NCI-H2196 treated with DMSO at 0.1 percent for 48 hours (cell line): Measurements from ENCODE around the gene C1QTNF2.

Experiments used
- DNase-seq: peaks from one replicate; lab custom pipeline; 2025; ENCODE audit not compliant: unreplicated experiment; lab: John Stamatoyannopoulos, UW

C1QTNF2 gene

DNA sequence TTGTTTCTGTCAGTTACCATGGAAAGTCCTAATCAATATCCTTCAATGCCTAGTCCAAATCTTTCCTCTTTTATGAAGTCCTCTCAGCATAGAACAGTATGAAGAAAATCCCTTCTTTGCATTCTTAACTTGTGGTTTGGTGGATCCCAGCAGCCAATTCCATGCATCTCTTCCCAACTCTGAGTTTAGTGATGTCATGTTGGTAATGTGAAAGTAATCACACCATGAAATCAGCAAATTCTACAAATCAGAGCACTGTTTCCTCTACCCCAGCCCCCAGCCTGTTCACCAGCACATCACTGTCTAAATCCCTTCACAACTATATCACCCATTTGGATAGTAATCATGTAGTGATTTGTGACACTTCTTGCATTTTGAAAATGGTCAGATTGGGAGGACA lies 4.7 kb upstream of the C1QTNF2 start:
- DNase-seq, result no peak

DNA sequence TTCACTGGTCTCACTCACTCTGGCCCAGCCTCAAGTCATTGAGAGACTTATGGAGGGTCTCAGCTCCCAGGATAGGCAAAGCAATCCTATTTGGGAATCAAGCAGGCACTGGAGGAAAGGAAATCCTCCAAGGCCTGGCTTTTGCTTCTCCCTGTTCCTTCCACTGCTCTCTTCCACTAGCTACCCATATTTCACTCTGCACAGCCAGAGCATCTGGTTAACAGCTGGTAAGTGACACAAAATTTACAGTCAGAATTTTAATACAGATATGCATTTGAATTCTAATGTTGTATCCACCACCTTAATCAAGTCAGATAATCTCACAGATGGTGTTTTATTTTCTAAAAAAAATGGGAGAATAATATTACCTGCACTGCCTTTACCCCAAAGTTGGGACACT lies 868 bp upstream of the C1QTNF2 start:
- DNase-seq, result no peak

DNA sequence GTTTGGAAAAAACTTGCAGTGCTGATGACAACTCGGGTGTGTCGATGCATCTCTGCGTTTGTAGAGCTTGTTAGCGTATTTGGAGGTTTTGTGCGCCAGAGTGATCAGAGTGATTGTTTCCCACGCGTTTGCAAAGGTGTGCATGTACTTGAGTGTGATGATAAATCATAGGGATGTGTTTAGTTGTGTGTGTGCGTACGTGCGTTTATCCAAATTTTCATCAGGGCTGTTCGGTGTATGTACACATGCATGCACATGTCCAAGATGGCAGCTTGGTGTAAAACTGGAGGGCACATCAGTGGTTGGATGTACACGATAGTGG lies 248 bp upstream of the C1QTNF2 start:
- DNase-seq, result no peak

DNA sequence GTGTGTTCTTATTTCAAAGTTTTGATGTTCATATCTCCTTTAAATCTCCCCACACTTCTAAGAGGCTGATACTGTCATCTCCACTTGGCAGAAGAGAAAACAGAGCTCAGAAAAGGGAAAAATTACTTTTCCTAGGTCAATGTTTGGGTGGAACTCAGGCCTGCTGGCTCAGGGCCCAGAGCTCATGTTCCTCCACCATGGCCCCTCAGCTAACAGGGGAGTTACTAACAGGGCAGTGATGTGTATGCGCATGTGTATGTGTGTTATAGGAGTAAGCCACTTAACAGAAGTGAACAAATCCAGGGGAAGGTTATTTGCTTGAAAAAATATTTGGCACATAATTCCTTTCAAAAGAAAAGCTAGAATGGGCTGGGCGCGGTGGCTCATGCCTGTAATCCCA lies 2.5 kb downstream of the C1QTNF2 start:
- no peak for DNase-seq

DNA sequence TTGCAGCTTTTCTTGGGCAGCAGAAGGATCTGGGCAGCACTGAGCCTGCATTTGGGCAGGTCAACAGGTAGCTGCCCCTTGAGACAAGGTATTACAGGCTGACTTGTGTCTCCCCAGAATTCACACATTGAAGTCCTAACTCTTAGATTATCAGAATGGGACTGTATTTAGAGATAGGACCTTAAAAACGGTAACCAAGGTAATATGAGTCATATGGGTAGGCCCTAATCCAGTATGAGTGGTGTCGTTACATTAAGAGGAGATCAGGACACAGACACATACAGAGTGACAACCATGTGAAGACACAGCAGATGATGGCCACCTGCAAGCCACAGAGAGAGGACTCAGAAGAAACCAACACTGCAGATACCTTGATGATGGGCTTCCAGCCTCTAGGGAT lies 3.2 kb downstream of the C1QTNF2 start:
- no peak for DNase-seq

DNA sequence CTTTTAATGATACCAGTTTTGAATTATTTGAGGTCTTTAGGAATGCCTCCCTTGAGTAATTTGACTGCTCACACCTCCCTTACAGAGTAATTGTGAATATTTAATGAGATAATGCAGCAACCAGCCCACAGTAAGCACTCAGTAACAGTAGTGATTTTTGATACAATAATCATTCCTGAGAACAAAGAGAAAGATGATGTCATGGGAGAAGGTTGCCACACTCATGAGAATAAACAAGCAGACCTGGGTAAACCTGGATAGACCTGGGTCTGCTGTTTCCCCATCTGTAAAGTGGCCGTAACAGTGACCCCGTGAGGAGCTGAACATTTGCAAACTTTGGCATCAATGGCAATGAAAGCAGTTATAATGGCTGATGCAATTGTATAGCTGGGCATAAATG lies 4.2 kb downstream of the C1QTNF2 start:
- DNase-seq, result no peak

DNA sequence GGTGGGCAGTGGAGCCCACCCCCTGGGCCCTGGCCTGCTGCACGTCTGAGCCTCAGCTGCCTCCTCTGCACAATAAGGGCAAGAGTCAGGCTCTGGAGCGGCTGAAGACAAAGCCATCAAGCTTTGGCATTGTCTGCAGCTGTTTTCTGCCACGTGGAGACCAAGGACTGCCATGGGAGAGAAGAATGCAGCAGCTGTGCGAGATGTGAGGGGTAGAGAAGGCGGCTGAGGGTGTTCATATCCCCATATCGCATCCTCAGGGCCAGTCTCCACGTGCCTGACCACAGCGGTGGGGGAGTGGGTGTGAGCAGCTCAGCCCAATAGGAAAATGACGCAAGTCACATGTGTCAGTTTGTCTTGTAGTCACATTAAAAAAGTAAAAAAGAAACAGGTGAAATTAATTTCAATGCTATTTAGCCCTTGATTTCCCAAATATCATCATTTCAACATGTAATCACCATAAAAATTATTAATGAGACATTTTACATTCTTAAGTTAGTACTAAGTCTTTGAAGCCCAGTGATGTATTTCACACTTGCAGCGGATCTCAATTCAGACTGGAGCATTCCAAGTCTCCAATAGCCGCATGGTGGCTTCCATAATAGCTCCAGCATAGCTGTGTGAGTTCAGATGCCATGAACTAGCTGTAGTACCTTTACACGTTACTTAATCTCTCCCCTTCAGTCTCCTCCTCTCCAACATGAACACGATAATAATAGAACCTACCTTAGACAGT lies 6.6 kb downstream of the C1QTNF2 start:
- no peak for DNase-seq

DNA sequence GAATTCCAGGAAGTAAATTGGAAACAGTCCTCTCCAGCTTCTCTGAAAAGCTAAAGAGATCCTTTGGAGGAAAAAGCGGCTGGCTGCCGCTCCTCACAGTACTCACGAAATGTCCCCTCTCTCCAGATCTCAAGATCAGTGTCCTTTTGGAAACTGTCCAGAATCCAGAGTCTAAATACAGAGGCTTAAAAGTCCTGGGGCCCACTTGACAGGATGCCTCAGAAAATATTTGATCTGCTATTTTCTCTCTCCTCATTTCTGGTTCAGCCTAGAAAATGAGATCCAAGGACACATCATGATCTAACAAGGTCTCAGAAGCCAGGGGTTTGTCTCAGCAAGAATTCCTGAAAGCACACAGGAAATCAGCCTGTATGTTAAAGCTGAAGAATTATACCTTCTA lies 7.2 kb downstream of the C1QTNF2 start:
- DNase-seq, result no peak

DNA sequence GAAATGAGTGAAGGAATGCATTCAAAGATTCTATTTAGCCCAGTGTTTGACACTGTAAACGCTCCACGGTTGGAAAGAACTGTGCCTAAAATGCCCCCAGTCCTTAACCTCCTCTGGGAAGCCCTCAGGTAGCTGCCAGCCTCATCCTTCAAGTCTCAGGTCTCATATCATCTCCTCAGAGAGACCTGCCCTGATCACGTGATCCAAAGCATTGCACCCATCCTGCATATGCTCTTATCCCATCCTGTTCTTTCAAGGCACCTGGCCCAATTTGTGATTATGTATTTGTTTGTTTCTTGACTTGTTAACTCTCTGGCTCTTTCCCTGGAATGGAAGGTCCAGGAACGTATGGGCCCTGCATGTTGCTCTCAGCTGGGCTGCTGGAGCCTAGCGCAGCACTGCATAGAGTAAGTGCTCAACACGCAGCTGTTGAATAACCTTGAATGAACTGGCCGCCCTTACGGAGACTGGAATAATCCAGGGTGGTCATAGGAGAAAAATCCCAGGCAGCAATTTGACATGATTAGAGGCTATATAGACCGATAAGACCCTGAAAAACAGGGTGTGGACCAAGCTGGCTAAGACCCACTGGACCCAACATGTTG lies 8.7 kb downstream of the C1QTNF2 start:
- no peak for DNase-seq

DNA sequence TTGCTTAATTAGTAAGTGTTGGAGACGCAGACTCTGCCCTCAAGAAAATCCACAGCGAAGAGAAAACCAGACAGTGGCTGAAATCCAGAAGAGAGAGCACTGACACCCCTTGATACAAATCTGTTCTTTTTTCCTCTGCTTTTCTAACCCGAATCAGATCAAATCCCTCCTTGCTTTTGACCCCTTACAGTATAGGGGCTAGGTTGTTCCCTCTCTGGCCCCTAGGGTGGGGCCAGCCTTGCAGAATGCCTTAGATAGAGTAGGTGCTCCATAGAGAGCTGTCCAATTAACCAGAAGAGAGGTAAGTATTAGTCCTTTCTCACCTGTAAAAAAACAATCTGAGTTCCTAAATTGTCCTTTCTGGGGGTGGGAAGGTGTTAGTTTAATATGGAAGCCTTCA lies 10.1 kb downstream of the C1QTNF2 start:
- DNase-seq, result no peak

DNA sequence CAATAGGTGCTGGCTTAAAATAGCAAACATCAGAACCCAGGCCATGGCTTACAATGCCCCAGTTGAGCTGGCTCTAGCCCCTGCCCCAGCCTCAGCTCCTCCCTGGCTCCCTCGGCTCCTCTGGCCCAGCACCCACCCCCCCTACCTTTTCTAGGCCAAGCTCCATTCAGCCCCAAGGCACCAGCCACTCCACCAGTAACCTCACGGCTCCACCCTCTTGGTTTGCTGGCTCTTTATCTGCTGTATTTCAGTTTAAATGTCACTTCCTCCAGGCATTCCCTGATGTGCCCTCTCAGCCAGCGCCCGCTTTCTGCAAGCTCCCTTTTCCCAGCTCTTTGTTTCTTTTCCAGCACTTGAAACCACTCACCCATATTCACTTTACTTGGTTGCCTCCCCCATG lies 10.6 kb downstream of the C1QTNF2 start:
- no peak for DNase-seq

DNA sequence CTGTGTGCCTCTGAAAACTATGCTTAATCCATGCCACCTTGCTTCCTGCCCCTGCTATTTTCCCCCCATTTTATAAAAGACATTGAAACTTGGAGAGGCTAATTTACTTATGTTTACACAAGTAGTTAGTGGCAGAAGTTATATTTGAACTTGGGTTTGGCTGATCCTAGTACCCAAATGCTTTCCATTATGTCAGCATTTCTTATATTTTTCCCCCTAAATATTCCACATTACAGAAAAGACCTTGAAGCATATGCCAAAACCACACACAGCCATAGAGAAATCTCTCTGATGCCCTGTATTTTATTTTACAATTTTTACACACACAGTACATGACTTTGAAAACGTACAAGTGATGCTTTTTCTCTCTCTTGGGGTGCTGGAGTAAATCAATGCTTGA lies 11.2 kb downstream of the C1QTNF2 start:
- no peak for DNase-seq

DNA sequence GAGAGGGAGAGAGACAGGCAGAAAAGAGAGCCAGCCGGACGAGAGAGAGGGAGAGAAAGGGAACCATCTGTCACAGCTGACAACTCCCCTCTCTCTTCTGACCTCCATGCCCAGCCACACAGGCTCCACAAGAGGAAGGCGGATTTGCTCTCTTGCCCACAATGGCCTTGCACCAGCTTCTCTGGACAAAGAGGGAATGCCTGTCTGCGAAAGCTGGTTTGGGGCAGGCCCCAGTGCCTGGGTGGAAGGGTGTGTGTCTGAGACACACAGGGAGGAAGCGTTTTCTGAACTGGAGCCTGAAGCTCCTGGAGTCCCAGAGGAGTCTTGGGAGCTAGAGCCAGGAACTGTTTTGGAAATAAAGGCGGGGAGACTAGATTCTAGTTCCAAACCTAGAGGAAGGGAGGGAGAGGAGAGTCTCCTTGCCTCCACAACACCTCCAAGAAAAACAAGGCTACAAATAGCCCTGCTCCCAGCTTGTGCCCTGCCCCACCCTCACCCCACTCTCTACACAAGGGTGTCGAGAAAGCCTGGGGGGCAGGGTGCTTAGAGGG lies 12.5 kb downstream of the C1QTNF2 start:
- DNase-seq, result no peak

DNA sequence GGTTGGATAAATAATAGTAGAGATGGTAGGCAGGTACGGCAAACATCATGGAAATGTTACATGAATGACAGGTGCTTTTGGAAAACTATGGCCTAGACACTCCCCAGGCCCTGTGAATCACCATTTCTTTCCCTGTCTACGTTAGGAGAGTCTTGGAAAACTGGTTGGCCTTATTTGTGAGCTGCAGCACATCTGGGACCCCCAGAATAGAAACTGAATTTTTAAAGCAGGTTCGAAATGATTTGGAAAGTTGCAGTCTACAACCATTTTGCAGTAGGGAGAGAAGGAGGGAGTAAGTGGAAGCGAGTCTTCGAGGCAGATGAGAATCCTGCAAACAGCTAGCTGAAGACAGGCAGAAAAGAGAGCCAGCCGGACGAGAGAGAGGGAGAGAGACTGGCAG lies 13.0 kb downstream of the C1QTNF2 start:
- DNase-seq, result no peak

DNA sequence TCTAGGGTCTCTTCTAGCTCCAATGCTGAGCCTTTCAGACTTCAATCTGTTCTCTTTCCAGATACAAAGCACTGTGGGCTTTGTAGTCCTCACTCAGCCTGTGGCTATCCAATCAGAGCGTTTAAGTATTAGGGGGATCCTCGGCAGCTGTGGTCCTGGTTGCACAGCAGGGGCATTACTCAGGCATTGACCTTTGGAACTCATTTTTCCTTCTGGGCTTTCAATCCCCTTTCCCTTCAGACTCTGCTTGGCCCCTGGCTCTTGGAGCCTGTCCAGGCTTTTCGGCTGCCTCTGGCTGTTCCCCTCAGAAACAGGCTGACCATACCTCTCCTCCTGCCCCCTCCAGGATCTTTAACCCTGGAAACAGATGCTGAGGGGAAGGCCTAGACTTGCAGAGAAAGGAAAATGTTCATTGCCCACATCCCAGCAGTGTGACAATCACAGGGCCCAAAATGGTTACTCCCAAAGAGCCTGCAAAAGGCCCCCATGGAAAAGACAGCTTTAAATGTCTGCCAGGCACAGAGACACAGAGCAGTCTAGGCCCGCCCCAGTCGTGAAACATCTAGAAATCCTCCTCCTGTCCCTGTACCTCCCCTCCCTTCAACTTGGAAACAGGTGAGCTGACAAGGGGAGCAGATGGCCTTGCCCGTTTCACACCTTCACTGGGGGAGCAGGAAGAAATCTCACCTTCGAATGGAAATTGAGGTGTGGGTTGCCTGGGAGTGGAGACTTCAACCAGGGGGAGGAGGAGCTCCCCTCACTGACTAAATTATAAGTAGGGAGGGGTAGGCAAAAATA lies 13.7 kb downstream of the C1QTNF2 start:
- DNase-seq, result no peak

DNA sequence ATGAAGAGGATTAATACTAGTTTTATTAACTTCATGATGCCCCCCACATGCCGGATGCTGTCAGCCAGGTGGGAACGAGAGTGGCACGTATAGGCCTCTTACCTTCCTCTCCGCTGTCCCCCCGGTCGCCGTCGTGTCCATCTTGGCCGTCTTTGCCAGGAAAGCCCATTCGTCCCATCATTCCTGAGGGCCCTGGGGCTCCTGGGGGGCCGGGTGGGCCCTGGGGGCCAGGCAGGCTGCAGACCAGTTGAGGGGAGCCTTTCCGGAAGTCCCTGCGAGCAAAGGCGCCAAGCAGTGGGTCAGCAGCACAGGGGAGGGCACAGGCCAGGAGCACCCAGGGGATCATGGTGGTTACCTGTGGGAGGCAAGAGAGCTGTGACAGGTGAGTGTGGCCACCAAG lies 15.8 kb downstream of the C1QTNF2 start:
- no peak for DNase-seq

DNA sequence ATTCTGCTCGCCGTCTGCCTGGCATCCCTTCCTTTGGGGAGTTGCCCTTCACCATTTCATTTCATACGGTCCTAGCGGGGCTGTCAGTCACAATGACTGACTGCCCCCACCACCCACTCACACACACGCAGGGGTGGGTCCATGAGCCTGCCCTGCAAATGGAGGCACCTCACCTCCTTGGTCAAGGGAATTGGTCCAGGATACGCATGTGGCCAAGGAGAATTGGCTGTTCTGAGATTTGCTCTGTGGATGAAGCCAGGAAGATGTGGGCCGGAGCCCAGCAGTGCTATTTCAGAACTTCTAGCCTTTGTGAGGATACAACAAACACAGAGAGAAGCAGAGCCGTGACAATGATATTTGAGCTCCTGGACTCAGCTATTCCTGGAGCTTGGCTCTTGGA lies 17.0 kb downstream of the C1QTNF2 start:
- DNase-seq, result no peak

DNA sequence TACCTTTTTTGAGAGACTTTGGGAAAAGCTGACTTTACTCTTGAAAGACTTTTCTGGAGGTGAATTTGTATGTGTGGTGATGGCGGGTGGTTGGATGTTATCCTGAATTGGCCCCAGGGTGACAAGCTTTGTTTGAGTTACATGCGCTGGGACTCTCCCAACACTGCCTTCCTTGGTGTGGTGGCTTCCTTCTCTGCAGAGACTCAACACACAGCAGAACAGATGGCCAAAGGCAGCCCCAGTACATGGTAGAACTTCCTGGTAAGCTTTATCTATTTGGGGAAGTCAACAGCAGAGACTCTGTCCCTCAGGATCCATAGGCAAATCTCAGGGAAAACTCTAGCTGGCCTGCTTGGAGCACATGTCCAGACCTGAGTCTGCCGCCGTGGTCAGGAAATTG lies 18.1 kb downstream of the C1QTNF2 start:
- DNase-seq, result no peak

DNA sequence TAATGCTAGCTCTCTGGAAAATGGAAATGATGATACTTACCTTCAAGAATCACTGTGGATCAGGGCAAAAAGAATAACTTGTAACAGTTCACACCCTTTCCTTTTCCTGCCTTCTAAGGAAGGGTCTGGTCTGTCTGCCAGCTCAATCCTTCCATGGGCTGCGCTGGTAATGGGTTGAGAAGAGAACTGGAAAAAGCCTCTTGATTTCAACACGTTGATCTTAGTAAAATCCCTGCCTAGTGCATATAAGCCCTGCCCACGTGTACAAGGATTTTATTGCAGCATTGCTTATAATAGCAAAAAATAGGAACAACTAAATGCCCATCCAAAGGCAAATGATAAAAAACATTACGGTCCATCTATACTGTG lies 20.5 kb downstream of the C1QTNF2 start:
- no peak for DNase-seq

DNA sequence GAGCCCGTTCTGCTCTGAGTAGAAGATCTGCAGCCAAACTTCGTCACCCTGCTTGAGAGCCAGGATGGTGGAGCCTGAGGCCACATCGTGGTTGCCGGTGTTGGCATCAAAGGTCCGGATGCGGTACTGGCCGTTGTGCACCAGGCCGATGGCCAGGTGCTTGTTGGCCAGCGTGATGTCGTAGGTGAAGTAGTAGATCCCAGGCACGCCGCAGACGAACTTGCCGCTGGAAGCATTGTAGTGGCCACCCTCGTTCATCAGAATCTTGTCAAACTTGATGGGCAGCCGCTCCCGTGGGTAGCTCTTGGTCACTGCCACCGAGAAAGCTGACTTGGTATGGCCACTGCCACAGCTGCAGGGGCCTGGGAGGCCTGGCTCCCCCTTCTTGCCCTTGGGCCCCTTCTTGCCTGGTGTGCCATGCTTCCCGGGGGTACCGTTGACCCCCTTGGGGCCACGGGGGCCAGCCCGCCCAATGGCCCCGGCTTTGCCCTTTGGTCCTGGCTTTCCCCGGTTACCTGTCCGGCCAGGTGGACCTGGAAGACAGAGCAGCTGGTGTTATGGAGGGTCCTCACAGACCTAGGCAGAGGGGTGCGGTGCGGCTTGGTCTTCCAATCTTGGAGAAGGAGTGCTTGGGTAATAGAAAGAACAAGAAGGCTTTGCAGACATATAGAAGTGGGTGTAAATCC lies 21.0 kb downstream of the C1QTNF2 start:
- no peak for DNase-seq

DNA sequence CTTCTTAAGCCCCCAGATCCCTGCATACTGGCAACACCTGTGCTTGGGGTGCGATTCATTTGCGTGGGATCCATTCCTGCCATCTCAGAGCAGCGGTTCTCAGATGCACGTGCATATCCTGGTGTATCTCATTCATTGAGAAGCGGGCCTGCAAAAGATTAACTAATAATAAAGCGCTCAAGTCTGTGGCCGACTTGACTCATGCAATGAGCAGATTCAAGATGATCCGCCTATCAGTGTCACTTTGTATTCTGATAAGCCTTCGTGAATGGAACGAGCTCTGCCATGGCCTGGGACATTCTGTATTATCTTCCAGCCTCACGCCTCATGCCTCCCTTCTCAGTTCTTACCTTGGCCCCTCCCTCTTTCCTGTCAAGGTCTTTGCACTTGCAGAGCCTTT lies 22.3 kb downstream of the C1QTNF2 start:
- no peak for DNase-seq

DNA sequence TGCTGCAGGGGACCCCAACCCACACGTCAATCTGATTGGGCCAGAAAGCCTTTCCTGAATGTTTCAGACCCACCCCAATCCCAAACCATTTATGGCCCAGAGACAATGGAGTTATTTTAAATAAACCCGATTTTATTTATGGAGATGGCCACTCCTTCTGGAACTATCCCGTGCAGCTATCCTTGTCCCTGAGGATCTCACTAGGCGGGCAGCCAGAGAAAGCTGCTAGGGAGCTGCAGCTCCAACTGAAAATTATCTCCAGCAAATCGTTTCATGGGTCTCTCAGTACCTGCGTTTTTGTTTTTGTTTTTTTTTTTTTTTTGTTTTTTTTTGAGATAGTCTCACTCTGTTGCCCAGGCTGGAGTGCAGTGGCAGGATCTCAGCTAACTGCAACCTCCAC lies 23.0 kb downstream of the C1QTNF2 start:
- no peak for DNase-seq
